Measurements from ENCODE around the gene RNASEL.

RNASEL gene, protein sequence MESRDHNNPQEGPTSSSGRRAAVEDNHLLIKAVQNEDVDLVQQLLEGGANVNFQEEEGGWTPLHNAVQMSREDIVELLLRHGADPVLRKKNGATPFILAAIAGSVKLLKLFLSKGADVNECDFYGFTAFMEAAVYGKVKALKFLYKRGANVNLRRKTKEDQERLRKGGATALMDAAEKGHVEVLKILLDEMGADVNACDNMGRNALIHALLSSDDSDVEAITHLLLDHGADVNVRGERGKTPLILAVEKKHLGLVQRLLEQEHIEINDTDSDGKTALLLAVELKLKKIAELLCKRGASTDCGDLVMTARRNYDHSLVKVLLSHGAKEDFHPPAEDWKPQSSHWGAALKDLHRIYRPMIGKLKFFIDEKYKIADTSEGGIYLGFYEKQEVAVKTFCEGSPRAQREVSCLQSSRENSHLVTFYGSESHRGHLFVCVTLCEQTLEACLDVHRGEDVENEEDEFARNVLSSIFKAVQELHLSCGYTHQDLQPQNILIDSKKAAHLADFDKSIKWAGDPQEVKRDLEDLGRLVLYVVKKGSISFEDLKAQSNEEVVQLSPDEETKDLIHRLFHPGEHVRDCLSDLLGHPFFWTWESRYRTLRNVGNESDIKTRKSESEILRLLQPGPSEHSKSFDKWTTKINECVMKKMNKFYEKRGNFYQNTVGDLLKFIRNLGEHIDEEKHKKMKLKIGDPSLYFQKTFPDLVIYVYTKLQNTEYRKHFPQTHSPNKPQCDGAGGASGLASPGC

DNA sequence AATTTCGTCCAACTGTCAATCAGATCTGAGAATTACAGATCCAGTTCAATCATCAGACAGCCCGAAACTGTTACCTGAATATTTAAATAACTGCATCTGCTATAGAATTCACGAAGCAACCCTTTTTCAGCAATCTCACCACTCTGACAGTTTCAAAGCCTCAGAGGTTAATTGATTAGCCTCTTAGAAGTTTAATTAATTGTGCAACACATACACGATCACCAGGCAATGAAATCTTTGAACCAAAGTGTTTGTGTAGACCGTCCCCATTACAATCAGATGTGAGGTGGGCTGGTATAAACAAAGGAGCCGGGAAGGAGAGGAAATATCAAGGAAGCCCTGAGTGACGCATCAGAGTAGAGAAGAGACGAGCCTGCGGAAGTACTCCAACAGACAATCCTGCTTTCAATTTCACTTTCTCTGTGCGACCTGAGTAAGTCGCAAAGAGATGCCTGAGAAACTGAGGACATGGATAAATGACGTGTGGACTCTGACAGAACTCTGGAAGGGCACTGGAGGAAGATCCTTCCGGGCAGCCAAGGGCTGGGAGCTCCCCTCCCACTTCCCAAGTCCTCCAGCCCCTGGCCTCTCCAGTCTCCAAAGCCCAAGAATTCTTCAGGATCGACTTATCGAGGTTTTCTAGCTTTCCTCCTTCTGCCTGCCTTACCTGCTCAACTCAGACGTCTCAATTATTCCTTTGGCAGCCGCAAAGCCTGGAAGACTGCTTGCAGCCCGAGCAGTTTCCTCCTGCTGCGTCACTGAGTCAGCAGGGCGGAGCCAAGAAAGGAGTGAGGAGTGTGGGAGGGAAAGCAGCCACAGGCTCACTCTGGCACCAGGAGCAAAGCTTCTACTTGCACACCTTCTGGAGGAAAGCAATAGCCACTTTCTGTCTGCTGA lies at the start of gene RNASEL:
Gene RNASEL (minus strand): TSS at position 757 of the 897 bp plus-strand sequence. CDS start 2,450 bp downstream, outside the sequence.
- peak; percentile 81 for DNase-seq (ENCODE audit: low spot score)

DNA sequence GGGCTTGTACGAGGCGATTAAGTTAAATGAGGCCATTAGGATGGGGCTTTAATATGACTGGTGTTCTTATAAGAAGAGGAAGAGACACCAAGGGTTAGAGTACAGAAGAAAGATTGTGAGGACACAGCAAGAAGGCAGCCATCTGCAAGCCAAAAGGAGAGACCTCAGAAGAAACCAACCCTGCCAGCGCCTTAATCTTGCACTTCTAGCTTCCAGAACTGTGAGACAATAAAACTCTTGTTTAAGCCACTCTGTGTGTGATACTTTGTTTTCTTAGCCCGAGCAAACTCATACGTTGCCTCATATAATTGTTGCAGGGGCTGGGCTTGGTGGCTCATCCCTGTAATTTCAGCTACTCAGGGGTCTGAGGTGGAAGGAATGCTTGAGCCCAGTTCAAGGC lies 48.7 kb upstream of the RNASEL start:
- DNase-seq (ENCODE audit: low spot score) = no peak

DNA sequence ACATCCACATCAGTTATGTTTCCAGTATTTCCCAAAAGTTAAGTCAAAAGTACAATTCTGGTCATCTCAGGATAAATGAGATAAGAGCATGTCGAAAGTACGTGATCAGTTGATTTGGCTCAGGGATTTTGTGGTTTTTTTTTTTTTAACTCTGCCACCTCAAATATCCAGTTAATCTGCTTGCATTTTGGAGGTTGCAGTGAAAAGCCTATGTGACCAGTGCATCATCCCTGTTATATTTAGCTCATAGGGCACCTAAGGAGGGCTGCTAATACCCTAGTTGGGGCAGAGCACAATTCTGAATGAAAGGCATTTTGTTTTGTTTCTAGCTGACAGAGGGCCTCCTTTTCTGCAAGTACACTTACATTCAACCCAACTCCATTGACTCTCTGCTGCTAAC lies 46.8 kb upstream of the RNASEL start:
- no peak for DNase-seq (ENCODE audit: low spot score)

DNA sequence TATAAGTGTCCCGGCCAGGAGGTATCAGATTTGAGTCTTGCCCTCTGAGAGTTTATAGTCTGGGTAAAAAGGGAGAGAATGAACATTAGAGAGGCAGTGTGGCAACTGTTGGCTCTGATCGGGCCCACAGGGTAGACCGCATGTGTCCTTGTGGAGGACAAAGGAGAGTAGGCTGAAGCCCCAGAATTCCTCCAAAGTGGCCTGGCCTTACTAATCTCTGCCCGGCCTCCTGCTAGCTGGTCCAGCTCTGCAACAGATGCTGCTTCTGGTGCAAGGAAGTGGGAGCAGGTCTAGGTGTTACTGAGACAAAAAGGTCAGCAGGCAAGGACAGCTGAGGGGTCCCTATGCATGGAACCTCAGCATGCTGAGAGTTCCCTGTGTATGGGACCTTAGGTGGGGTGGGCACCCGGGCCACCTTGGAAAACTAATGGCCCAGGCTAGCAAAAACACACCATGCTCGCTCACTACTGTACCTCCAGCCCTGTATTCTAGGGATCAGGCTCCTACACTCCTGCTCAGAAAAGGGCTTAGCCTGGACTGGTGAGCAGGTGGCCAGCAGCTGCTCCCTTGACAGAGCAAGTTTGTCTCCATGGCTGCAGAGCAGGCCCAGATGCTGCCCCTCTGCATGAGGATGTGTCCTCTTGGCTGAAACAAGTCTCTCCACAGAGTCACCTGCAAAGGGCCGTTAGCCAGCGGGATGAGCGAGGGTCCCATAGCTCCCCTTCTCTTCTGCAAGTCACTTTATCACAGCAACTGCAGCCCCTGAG lies 45.4 kb upstream of the RNASEL start:
- no peak for DNase-seq (ENCODE audit: low spot score)

DNA sequence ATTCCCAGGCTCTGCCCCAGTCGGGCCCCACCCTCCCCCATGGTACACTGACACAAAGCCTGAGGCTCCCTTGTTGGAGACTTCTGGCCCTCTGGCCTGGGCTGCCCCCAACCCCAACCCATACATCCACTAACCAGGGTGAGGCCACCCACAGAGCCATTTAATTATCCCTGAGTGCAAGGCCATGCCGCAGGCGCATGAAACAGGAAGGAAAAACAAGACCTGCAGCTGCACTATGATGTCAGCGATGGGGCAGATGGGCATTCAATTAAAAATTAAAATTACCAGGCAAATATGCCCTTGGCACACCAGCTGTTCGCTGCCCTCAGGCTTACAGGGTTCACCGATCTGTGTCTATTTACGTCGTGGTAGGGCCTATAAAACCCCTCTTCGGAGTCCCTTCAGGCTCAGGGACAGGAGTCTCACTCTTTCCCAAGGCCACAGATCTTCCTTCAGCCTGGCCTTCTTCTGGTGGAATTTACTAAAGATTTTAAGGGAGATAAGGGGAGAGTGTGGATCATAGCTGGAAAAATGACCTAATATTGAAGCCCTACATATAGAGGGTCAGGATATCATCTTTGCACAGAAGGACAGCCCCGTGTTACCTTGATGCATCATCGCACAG lies 44.7 kb upstream of the RNASEL start:
- DNase-seq (ENCODE audit: low spot score) = no peak

DNA sequence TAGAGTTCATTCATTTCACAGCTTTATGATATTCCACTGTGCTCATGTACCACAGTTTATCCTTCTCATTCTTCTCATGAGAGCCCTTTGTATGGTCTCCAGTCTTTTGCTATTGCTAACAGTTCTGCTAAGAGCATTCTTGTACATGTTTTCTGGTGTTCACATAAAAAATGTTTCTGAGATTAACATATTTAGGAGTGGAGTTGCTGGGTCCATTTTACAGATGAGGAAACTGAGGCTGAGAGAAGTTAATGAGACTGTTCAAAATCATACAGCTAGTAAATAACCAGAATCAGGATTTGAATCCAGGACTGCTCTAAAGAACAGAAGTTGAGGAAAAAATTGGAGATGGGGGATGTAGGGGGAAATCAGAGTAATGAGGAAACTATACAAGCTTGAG lies 44.0 kb upstream of the RNASEL start:
- DNase-seq (ENCODE audit: low spot score) = no peak

DNA sequence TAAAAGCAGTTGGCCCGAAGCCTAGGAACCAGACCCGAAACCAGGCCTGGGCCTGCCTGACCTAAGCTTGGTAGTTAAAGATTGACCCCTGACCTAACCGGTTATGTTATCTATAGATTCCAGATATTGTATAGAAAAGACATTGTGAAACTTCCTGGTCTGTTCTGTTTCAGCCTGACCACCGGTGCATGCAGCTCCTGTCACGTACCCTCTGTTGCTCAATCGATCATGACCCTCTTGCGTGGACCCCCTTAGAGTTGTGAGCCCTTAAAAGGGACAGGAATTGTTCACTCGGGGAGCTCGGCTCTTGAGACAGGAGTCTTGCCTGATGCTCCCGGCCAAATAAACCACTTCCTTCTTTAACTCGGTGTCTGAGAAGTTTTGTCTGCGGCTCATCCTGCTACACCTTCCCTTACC lies 43.4 kb upstream of the RNASEL start:
- DNase-seq (ENCODE audit: low spot score) = peak; percentile 25

DNA sequence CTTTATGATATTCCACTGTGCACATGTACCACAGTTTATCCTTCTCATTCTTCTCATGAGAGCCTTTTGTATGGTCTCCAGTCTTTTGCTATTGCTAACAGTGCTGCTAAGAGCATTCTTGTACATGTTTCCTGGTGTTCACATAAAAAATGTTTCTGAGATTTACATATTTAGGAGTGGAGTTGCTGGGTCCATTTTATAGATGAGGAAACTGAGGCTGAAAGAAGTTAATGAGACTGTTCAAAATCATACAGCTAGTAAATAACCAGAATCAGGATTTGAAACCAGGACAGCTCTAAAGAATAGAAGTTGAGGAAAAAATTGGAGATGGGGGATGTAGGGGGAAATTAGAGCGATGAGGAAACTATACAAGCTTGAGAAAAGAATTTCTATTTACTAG lies 42.9 kb upstream of the RNASEL start:
- DNase-seq (ENCODE audit: low spot score) = no peak

DNA sequence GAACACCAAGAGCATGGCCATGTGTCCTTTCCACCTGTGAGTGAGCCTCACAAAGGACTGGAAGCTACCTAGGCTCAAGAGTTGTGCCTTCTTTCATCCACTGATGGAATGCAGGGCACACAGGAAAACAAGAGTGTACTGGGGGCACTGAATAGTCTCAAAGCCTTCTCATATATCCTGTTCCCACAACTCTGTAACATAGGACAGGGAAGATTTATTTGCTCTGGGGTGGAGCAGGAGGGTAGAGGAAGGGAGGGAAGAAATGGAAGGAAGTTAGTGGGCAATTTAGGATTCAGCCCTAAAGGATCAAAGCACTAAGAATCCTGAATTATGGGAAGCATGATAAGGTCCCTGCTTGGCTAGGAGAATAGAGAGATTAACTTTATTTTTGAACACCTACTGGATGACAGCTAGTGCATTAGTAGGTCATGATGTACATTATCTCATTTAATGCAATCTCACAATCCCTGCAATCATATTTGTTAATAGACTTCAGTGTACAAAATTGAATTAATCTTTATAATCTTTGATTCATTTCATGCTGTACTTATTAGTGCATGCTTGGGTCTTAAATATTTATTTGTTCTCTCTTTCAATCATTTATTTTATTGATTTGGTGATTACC lies 42.1 kb upstream of the RNASEL start:
- no peak for DNase-seq (ENCODE audit: low spot score)

DNA sequence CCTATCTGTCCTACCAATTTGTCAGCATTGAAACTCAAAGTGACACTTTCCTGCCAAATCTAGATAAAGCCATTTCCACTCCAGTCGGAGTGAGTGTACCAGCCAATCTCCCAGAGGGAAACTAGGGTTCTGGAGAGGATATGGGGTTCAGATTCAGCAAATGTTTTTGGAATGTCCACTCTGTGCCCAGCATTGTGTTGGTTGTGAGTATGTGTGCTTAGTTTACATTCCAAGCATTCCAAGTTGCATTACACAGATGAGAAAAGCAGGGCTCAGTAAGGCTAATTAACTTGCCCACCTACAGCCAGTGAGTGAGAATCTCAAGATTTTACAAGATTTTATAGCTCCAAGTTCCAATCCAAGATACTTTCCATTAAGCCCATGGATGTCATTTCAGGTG lies 41.5 kb upstream of the RNASEL start:
- DNase-seq (ENCODE audit: low spot score) = no peak

DNA sequence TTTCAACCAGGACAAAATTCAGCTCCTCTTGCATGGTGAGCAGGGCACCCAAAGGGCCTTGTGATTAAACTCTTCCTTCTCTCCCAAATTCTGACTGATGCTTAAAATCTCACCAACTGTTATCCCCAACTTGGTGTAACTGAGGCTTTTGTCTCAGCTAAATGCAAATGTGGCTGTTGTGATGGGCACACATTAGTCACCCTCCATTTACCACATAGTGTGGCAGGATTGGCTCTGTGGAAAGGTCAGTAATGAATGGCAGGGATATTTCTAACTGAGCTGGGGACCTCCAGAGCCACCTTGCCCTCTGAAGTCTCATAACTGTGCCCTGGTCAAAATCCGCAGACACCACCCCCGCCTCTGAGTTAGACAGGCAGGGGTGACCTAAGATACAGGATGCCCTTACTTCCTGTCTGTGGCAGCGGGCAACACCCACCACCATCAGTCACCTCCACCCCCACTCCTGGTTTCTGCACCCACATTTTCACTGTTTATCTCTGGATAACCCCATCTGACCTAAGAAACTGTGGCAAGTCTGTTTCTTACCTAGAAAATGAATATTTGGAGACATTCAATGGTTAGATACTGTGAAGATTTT lies 40.5 kb upstream of the RNASEL start:
- DNase-seq (ENCODE audit: low spot score) = no peak

DNA sequence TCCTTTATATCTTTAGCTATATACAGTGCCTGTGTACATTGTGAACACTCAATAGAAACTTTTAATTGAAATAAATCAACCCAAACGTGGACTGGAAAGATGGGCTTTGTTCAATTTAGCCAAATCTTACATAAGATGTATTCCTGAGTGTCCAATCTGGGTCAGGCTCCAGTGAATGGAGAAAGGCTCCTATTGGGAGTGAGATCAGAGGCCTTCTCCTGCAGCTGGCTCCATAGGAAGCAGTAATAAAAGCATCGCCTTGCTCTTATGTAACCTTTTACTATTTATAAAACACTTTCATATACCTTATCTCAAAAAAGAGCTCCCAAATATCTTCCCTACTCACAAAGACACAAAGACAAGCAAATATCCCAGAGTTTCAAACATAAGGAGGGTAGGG lies 40.0 kb upstream of the RNASEL start:
- no peak for DNase-seq (ENCODE audit: low spot score)

DNA sequence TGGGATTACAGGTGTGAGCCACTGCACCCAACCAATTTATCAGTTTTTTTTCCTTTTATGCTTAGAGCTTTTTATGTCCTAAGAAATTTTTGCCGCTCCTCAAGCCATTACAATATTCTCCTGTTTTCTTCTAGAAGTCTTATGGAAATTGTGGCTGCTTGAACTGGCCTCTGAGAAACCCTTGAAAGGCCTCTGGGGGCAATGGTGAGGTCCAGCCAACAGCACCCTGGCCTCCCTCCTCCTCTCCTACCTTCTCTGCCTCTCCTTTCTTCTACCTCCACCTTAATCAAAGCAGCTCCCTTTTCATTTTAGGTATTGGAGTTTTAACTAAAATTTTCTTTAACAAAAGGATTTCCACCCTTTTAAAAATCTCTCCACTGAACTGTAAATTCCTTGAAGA lies 39.6 kb upstream of the RNASEL start:
- no peak for DNase-seq (ENCODE audit: low spot score)

DNA sequence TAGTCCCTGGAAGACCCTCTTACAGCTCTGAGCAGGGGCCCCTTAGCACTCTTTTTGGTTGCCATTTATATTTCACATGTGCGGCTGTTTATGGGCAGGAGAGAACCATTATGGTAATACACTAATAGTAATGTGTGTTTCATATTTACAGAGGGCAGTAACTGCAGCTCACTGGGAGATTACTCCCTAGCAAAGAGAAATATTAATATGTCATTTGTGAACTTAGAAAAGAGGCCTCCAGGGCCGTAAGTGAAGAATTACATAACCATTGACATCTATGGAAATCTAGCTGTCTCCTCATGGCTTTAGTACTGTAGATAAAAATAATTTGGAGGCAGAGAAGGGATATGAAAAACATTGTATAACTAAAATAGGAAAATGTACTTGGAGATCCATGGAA lies 38.6 kb upstream of the RNASEL start:
- no peak for DNase-seq (ENCODE audit: low spot score)

DNA sequence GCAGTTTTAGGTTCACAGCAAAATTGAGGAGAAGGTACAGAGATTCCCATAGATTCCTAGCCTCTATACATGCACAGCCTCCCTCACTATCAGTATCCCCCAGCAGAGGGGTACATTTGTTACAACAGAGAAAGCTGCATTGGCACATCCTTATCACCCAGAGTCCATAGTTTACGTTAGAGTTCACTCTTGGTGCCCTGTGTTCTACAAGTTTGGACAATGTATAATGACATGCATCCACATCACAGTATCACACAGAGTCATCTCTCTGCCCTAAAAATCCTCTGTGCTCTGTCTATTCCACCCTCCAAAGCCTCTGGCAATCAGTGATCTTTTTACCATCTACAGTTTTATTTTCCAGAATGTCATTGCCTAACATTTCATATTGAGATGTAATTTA lies 37.5 kb upstream of the RNASEL start:
- no peak for DNase-seq (ENCODE audit: low spot score)

DNA sequence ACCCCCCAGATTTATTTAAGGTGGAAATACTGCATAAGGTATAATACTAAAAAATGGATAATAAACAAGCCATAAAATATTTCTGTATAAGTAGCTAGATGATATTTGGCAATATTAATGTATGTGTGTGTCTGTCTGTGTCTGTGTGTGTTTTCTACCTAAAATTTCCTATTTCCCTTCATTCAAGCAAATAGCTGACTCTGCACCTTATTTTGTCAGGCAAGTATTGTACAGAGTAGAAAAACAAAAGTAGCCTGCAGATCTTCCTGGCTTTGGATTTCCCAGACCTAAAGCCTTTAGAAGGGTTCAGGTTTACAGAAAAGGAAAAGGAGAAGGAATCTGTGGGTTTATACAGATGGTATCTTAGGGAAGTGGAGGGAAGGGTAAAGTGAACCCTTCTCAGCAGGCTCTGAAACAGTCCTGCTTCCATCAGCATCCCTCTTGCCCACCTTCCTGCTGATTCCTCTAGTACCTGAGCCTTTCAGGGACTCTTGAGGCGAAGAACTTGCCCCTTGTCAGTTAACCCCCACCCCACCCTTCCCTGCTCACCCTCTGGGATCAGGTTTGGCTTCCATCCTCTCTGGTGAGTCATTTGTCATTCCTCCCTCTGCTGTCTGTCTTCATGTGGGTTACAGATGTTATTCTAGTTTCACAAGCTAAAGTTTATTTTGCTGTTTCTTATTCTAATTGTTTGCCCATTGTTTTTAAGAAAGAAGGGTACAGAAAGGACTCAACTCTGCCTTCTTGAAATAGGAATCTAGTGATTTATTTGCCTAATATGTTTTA lies 36.9 kb upstream of the RNASEL start:
- no peak for DNase-seq (ENCODE audit: low spot score)

DNA sequence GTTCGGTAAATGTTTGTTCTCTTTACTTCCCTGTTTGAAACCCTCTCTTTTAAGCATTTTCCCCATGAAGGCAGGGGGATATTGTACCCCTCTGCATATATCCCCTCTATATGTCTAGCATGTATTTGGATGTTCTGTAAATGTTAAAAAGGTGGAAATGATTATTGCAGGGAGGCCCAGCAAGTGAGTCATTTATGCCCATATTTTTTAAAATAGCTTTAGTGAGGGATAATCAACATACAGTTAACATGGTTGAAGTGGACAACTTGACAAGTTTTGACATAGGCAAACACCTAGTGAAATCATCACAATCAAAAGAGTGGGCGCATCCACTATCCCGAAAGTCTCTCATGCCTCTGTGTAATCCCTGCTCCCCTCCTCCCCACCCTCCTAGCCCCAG lies 36.0 kb upstream of the RNASEL start:
- no peak for DNase-seq (ENCODE audit: low spot score)

DNA sequence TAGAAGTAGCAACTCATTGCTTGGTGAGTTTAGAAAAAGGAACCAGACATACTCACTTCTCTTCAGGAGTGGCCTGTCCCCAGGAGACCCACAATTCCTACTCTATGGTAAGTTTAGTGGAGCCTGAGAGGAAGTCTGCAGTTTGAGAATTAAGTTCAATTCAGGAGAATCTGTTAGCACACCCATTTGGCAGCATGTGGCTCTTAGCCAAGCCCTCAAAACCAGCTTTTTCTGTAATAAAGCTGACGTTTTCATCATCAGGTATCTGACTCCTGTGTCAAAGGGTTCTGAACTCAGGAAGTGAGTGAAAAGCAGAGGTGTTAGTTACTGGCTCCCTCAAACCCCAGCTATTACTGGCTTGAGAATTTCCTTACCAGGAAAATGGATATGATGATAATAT lies 35.5 kb upstream of the RNASEL start:
- DNase-seq (ENCODE audit: low spot score) = peak; percentile 31

DNA sequence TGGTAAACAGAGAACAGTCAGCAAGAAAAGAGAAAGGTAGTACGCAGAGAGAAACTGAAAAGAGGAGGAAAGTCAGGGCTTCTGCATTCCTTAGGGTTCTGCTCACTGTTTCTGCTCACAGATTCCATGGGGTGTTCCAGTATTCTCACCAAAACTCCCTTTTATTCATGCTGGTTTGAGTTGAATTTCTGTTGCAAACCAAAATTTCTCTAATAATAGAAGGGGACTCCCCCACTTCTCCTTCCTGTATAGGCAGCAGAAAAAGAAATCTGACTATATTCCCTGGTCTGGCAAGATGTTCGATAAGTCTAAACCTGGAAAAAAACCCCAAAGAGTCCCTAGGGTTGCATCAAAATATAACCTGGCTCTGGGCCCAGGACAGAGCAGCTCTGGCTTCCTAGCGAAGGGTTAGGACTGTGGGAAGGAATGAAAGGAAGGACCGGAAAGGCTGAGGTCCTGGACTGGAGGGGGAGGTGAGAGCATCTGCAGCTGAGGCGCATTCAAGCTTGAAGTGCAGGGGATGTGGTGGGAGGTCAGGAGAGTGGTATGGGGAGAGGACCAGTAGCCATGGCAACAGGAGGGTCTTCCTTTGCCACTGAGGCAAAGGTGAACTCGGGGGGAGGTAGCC lies 34.0 kb upstream of the RNASEL start:
- DNase-seq (ENCODE audit: low spot score) = no peak
